Prostate gland (tissue), 2 donors: Measurements from ENCODE around the gene TBRG1. TPM values are rescaled to one million over a fixed set of nuclear protein-coding genes. Genes with fewer than 3 reads are reported as not detected.

Experiments used
- DNase-seq: peaks from one replicate; pipeline ENCODE4 v3.0.0-alpha.2; 2019; ENCODE audit warnings: low spot score
- H3K27ac ChIP-seq, 2 donors: fragments of 200-600 bp; sonication (generic); 2 replicates each; pipeline ENCODE4 v1.5.1; 2017 to 2019
- H3K27me3 ChIP-seq: fragments of 200-600 bp; sonication (generic); replicated peaks from 2 replicates; pipeline ENCODE4 v1.5.1; 2019; ENCODE audit not compliant: insufficient read depth
- H3K36me3 ChIP-seq, 2 donors: fragments of 200-600 bp; sonication (generic); 1 replicate in 1 of 2; 2 replicates in 1 of 2; pipeline versions ENCODE4 v1.5.1 to v1.8.1; 2017 to 2019
- H3K4me1 ChIP-seq: fragments of 200-600 bp; sonication (generic); replicated peaks from 2 replicates; pipeline ENCODE4 v1.5.1; 2019
- H3K4me3 ChIP-seq, 2 donors: fragments of 200-600 bp; sonication (generic); 2 replicates each; pipeline ENCODE4 v1.5.1; 2017 to 2019
- H3K9me3 ChIP-seq: fragments of 200-600 bp; sonication (generic); 2 replicates; pipeline ENCODE4 v1.5.1; 2017
- POLR2A ChIP-seq: fragments of 450-650 bp; IDR thresholded peaks from one replicate; pipeline ENCODE4 v1.6.1; 2016; ENCODE audit warnings: antibody characterized with exemption, mild to moderate bottlenecking
- POLR2AphosphoS5 ChIP-seq: sonication (generic); formaldehyde crosslinking; IDR thresholded peaks from one replicate; pipeline ENCODE4 v1.6.1; 2017; ENCODE audit warnings: antibody characterized with exemption
- WGBS: methylation state at CpG from one replicate; pipeline ENCODE4 v1.1.5; 2018; 5-methylcytosine and 5-hydroxymethylcytosine counted together
- intact Hi-C: fragments of 100-400 bp; cut with DNase I; formaldehyde crosslinking; loops from one replicate; pipeline ENCODE4 v1.14.2; 2022
- small RNA-seq, 2 donors: library from RNA; depleted of rRNA; stranded (forward); fragments of <200 nt; gene quantifications; one replicate each; pipeline ENCODE3, GENCODE V24; 2016
- total RNA-seq, 2 donors: library from RNA; depleted of rRNA; stranded (reverse); fragments of >200 nt; gene quantifications; one replicate each; pipeline ENCODE4 v1.1.0, GENCODE V29; 2016
- TF ChIP-seq, protein P1 (sequence below), 4 experiments: fragments of 200-600 bp in 2 of 4; fragments of 450-650 bp in 2 of 4; sonication (generic) in 2 of 4; IDR thresholded peaks; 1 replicate in 3 of 4; 2 replicates in 1 of 4; pipeline ENCODE4 v1.5.1; 2016 to 2019; ENCODE audit warnings: antibody characterized with exemption in 4 of 4, mild to moderate bottlenecking in 2 of 4, moderate library complexity in 2 of 4

Gene TBRG1
- total RNA-seq, 2 donors from 2014 or later, result 30.8 to 33.8 TPM

DNA sequence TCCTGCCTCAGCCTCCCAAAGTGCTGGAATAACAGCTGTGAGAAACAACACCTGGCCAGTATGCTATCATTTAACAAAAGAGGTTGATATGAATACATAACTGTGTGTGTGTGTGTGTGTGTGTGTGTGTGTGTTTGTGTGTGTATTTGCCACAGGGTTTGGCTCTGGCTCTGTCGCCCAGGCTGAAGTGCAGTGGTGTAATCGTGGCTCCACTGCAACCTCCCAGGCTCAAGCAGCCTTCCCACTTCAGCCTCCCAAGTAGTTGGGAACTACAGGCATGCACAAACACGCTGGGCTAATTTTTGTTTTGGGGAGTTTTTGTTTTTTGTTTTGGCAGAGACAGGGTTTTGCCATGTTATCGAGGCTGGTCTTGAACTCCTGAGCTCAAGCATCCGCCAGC lies 55.8 kb downstream of the TBRG1 start:
- intact Hi-C loops, result no loop called here
- 81% methylated on average over 5 of the region's 5 CpGs for WGBS
- H3K27ac ChIP-seq, result no peak overlapping the region

GRCh38 chr11:124681421-124681820 lies 58.8 kb downstream of the TBRG1 start:
- Histone ChIP-seq H3K9me3 (no peaks in the 10 kb centered on the region), H3K36me3 (no peaks in the 10 kb centered on the region), H3K4me3 (no peak overlapping the region), H3K27ac (no peak overlapping the region), H3K27me3 (no peaks in the 10 kb centered on the region), H3K4me1 (no peaks in the 10 kb centered on the region)
- TF ChIP-seq, protein P1, sequence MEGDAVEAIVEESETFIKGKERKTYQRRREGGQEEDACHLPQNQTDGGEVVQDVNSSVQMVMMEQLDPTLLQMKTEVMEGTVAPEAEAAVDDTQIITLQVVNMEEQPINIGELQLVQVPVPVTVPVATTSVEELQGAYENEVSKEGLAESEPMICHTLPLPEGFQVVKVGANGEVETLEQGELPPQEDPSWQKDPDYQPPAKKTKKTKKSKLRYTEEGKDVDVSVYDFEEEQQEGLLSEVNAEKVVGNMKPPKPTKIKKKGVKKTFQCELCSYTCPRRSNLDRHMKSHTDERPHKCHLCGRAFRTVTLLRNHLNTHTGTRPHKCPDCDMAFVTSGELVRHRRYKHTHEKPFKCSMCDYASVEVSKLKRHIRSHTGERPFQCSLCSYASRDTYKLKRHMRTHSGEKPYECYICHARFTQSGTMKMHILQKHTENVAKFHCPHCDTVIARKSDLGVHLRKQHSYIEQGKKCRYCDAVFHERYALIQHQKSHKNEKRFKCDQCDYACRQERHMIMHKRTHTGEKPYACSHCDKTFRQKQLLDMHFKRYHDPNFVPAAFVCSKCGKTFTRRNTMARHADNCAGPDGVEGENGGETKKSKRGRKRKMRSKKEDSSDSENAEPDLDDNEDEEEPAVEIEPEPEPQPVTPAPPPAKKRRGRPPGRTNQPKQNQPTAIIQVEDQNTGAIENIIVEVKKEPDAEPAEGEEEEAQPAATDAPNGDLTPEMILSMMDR (IDR thresholded peaks at IDR 0.05), result no peak
- TF ChIP-seq POLR2A, result no peak
- WGBS, result 92% methylated on average over 2 of the region's 2 CpGs
- DNase-seq, result no peak
- intact Hi-C loops, result no loop called here

More for the DNA sequence above, 55.8 kb downstream of the TBRG1 start:
- no peak overlapping the region for H3K4me3 ChIP-seq
- H3K4me1 ChIP-seq, result peaks cover 3% of the 10 kb centered on the region
- TF ChIP-seq POLR2AphosphoS5 (no peak), POLR2A (no peak)
- TF ChIP-seq, protein P1 (IDR thresholded peaks at IDR 0.05), result no peak
- no peak for DNase-seq
- H3K36me3 ChIP-seq, result no peaks in the 10 kb centered on the region
- H3K27me3 ChIP-seq, result no peaks in the 10 kb centered on the region
- H3K9me3 ChIP-seq, result no peaks in the 10 kb centered on the region

- intact Hi-C loops, result no loop called here
These were observed 59.8 kb downstream of the TBRG1 start for GRCh38 chr11:124682443-124682842.

More at GRCh38 chr11:124682443-124682842, 59.8 kb downstream of the TBRG1 start:
- Histone ChIP-seq H3K4me3 (no peak overlapping the region), H3K27me3 (no peaks in the 10 kb centered on the region), H3K36me3 (no peaks in the 10 kb centered on the region), H3K4me1 (no peaks in the 10 kb centered on the region), H3K9me3 (no peaks in the 10 kb centered on the region), H3K27ac (no peak overlapping the region)
- WGBS, result 91% methylated on average over 1 of the region's 1 CpG
- TF ChIP-seq, protein P1 (IDR thresholded peaks at IDR 0.05), result no peak
- TF ChIP-seq POLR2A (no peak), POLR2AphosphoS5 (no peak)
- DNase-seq, result no peak

Small RNA genes lying within 50 kb of the gene (small RNA-seq; reads per million reads assigned to genes)
- gene RNA5SP352, result 0 reads per million in 2 donors

Other genes with a start within 250 kb of the TBRG1 start
- not detected for gene OR8B2, start 238.4 kb upstream of the TBRG1 start, total RNA-seq
- gene OR8B3, start 223.8 kb upstream of the TBRG1 start, total RNA-seq, result not detected
- not detected for gene OR8B4, start 198.0 kb upstream of the TBRG1 start, total RNA-seq
- not detected for gene OR8B8, start 177.2 kb upstream of the TBRG1 start, total RNA-seq
- not detected for gene OR8B12, start 79.2 kb upstream of the TBRG1 start, total RNA-seq
- gene OR8A1, start 52.9 kb upstream of the TBRG1 start, total RNA-seq, result not detected
- gene PANX3, start 11.4 kb upstream of the TBRG1 start, total RNA-seq, result not detected
- gene SIAE, start 50.9 kb downstream of the TBRG1 start, total RNA-seq, result 10 to 100 TPM; 20.4 to 30.1 TPM
- gene SPA17, start 51.0 kb downstream of the TBRG1 start, total RNA-seq, result 10 to 100 TPM; 14.7 to 20.8 TPM
- 1 to 10 TPM; 1.2 to 1.8 TPM for gene NRGN, start 117.1 kb downstream of the TBRG1 start, total RNA-seq
- 10 to 100 TPM; 28.2 to 38.6 TPM for gene VSIG2, start 129.4 kb downstream of the TBRG1 start, total RNA-seq
- gene ESAM, start 139.4 kb downstream of the TBRG1 start, total RNA-seq, result 10 to 100 TPM; 12.1 to 18.6 TPM
- 10 to 100 TPM; 12.3 to 22.9 TPM for gene MSANTD2, start 177.5 kb downstream of the TBRG1 start, total RNA-seq
- 10 to 100 TPM; 18.0 to 30.6 TPM for gene ROBO3, start 242.6 kb downstream of the TBRG1 start, total RNA-seq